Stimulated activated CD8-positive, alpha-beta memory T cell treated with anti-CD3 and anti-CD28 coated beads, Interleukin-12 subunit alpha, Interleukin-12 subunit beta, amount 100 ng/mL, for 24 hours (primary cell): ENCODE results near the gene FGD3.

Experiments
- DNase-seq: peaks from one replicate; pipeline ENCODE4 v3.0.0-alpha.2; 2020; ENCODE audit errors: extremely low read depth

The FGD3 gene

GRCh38 chr9:93051680-93052089, 104.4 kb downstream of the FGD3 start:
- no peak for DNase-seq

GRCh38 chr9:93052791-93053540, 105.6 kb downstream of the FGD3 start:
- DNase-seq = no peak

- no peak for DNase-seq
These were observed 106.5 kb downstream of the FGD3 start for GRCh38 chr9:93053781-93054331.

GRCh38 chr9:93054758-93055704, 107.7 kb downstream of the FGD3 start:
- no peak for DNase-seq

GRCh38 chr9:93057042-93057702, 109.8 kb downstream of the FGD3 start:
- DNase-seq = no peak

GRCh38 chr9:93057703-93058354, 110.5 kb downstream of the FGD3 start:
- DNase-seq = no peak

GRCh38 chr9:93058355-93059010, 111.2 kb downstream of the FGD3 start, which contains the start of gene SUSD3:
Gene SUSD3, plus strand, starts transcription at chr9:93058701. Its CDS starts 42 bp downstream, at chr9:93058743.
- peak; percentile 34 for DNase-seq

- DNase-seq = no peak
These were observed 111.8 kb downstream of the FGD3 start for GRCh38 chr9:93059011-93059714.

GRCh38 chr9:93059715-93060578, 112.6 kb downstream of the FGD3 start:
- no peak for DNase-seq

- no peak for DNase-seq
These were observed 113.5 kb downstream of the FGD3 start for GRCh38 chr9:93060746-93061259.

GRCh38 chr9:93061260-93061751, 114.0 kb downstream of the FGD3 start:
- no peak for DNase-seq

- DNase-seq = no peak
These were observed 114.8 kb downstream of the FGD3 start for GRCh38 chr9:93061791-93062763.

GRCh38 chr9:93064392-93065134, 117.2 kb downstream of the FGD3 start:
- peak; percentile 62 for DNase-seq

GRCh38 chr9:93065135-93065720, 117.9 kb downstream of the FGD3 start:
- no peak for DNase-seq

- no peak for DNase-seq
These were observed 119.8 kb downstream of the FGD3 start for GRCh38 chr9:93066978-93067603.

GRCh38 chr9:93068956-93069355, 121.6 kb downstream of the FGD3 start:
- no peak for DNase-seq
